ENCODE data around the gene TLR9. TPM values are rescaled to one million over a fixed set of nuclear protein-coding genes. Genes with fewer than 3 reads are reported as not detected.

The TLR9 gene
- total and polyA plus RNA-seq, 9 of the 15 experiments (the other 6 are each of a cell fraction or from before 2014, with no cell fraction given) = not detected

- TF ChIP-seq RREB1 (CRISPR knock-in tag; IDR thresholded peaks at IDR 0.05) (no peak), PATZ1 (CRISPR knock-in tag; IDR thresholded peaks at IDR 0.05; ENCODE audit: borderline replicate concordance) (no peak), PPARD (CRISPR knock-in tag; IDR thresholded peaks at IDR 0.05) (no peak), NFXL1 (CRISPR knock-in tag; IDR thresholded peaks at IDR 0.05) (no peak)
Observed at GRCh38 chr3:52217409-52217805, 8.0 kb downstream of the TLR9 start (continued).

Data from K562 (cell line).